ENCODE data around the gene MBD3L1.

Gene MBD3L1

GRCh38 chr19:8881512-8881911 is 49.3 kb downstream of the MBD3L1 start:
- DNase-seq: no peak

DNA sequence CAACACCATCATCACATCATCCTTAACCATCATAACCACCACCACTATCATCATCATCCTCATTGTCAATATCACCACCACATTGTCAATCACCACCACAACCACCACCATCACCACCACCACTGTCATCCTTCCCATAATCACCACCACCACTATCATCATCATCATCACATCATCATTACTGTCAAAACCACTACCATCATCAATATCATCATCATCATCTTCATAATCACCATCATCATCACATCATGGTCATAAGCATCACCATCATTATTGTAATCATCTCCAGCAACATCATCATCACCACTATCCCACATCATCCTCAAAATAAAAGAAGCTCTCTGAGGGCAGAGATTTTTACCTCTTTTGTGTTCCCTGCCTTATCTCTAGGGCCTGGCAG is 52.2 kb downstream of the MBD3L1 start:
- DNase-seq: no peak

DNA sequence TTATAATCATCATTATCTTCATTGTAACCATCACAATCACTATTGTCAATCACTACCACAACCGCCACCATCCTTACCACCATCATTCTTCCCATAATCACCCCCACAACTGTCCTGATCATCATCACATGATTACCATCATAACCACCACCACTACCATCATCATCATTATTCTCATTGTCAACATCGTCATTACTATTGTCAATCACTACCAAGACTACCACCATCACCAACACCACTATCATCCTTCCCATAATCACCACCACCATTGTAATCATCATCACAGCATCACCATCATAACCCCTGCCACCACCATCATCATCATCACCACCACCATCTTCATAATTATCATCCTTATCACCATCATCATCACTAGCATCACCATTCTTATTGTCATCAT is 55.2 kb downstream of the MBD3L1 start:
- DNase-seq: no peak

- DNase-seq: no peak
These were observed 58.1 kb downstream of the MBD3L1 start for GRCh38 chr19:8890260-8890659.
